GM19438 (cell line): Measurements from ENCODE around the gene SPOUT1.
"Not testable (repeated sequence)": the region's sequence is repeated elsewhere in the genome, so short reads cannot be mapped to it uniquely, and the experiment has no call there.

Experiments
- ATAC-seq: cut with Tn5 transposase; IDR thresholded peaks from one replicate; pipeline ENCODE4 v1.9.1; 2021; ENCODE audit warnings: low read depth; ENCODE audit not compliant: unreplicated experiment

The SPOUT1 gene

DNA sequence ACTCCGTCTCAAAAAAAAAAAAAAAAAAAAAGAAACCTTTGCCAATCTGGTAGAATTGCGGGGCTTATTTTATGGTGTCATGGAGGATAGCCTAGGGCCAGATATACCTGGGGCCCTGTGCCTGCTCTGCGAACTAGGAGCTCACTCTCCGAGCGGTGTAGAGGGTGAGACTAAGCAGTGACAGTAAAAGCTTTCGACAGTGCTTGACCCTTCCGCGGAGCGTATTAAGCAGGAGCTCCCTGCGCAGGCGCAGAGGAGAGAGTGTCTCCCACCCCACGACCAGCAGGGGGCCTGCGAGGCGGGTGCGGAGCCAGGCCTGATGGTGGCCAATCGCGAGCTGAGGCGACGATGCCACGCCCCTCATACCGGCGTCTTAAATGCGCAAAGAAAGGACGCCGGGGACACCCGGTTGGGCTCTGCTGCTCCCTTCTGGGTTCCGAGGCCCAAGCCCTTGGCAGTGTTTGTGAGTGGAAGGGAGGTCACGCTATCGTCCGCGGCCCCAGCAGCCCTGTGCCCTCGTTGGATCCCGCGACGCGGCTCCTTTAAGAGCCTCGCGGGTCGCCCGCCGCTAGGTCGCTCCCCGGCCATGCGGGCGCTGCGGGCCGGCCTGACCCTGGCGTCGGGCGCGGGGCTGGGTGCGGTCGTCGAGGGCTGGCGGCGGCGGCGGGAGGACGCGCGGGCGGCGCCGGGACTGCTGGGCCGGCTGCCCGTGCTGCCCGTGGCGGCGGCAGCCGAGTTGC, 11.3 kb downstream of the SPOUT1 start, which contains the start of gene ENDOG:
TSS of gene ENDOG (plus strand) at position 402 of the 740 bp plus-strand sequence. CDS start at position 587, 185 bp downstream.
- peak; percentile 85 for ATAC-seq

DNA sequence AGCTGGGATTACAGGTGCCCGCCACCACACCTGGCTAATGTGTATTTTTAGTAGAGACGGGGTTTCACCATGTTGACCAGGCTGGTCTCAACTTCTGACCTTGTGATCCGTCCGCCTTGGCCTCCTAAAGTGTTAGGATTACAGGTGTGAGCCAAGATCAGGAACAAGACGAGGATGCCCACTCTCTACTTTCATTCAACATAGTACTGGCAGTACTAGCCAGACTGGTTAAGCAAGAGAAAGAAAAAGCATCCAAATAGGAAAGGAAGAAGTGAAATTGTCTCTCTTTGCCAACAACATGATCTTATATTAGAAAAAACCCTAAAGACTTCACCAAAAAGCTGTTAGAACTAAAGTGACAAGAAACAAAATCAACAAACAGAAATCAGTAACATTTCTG, 18.7 kb downstream of the SPOUT1 start:
- no peak for ATAC-seq

DNA sequence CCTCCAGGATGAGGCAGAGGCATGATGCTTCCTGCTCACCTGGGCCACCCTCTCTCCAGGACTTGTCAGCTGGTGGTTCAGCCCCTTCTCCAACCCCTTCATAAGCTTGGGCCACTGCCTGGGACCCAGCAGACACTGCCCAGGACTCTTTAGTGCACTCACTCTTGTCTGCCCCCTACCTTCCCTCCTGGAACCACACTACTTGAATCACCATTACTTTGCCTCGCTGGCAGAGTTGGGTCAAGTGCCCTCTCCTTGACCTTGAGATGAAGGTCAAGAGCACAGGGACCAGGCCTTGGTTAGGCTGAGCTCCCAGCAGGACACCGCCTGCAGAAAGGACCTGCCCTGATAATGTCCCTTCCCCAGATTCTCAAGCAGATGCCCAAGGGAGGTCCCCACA, 19.8 kb downstream of the SPOUT1 start:
- ATAC-seq: no peak

DNA sequence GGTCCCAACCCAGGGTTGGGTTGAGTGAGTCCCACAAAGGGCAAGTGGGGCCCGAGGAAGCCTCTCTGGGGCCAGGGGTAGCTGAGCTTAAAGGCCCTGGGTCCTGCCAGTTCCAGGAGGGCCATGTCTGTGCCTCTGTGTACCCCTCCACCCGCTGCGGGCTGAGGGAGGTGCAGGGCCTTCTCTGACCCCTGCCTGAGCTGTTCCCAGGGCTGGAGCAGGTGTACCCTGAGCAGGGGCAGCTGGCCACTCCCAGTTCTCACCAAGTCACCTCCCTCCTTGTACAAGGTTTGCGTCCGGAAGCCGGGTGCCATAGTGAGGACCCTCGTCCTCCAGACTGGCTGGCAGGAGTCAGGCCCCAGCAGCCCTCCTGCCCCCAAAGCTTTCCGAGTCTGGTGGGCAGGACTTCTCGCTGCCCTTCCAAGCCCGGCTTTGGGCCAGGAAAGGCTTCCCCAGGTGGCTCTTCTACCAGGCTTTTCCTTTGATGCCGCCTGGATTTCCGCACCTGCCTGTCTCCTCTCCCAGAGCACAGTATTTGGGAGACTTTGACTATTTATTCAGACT, 20.5 kb downstream of the SPOUT1 start:
- ATAC-seq: no peak

DNA sequence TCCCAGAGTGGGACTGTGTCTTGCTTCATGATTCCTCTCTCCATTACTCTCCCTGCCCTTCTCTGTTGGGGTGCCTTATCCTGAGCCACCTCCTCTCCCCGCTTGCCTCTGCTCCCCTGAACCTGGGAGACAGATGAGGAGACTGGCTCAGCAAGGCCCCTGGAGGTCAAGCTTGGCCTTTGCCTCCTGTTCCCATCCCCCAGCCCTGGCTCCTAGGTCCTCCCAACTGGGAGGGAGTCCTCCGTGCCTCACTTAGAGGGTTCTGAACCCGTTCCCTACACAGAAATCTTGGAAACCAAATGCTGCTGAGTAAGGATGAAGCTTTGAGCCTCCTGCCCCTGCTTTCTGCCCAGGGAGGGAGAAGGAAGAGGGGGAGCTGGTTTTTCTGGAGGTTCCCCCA, 21.1 kb downstream of the SPOUT1 start:
- ATAC-seq: no peak

DNA sequence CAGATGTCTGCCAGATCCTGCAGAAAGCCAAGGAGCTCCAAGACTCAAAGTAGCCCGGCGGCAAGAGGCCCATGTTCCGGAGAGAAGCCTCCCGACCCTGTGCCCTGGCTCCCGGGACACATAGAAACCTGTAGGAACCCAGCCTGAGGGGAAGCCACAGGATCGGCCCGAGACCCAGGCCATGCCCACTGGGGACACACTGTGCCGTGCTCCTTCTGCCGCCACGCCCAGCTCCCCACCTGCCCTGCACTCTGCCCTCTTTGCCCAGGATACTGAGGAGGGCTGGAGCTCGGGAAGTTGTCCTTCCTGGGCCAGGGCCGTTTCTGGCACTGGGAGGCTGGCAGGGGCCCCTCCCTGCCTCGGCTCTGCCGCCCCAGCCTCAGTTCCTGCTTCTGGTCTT, 21.8 kb downstream of the SPOUT1 start:
- ATAC-seq: no peak

DNA sequence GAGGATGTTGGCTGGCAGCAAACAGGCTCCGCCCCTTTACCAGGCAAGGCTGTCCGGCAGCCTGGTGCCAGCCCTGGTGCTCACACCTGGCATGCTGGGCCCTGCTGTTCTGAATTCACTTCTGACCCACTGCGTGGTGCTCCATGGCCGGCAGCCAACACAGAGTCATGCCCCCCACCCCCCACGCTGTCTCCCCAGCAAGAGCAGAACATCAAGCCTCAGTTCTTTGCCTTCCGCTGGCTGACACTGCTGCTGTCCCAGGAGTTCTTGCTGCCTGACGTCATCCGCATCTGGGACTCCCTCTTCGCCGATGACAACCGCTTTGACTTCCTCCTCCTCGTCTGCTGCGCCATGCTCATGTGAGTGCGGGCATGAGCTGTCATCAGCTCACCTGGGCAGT, 23.9 kb downstream of the SPOUT1 start:
- no peak for ATAC-seq

DNA sequence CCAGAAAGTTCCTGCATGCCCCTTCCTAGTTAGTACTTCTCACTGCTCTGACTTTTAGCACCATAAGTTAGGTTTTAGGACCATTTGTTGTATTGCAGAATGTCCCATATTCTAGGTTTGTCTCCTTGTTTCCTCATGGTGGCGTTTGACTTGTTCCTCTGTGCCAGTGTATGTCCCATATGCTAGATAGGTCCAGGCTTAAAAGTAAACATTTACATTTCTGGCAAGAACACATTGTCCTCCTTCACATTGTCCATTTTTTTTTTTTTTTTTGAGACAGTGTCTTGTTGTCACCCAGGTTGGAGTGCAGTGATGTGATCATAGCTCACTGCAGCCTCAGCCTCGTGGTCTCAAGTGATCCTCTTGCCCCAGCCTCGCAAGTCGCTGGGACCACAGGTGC, 27.1 kb downstream of the SPOUT1 start:
- ATAC-seq: no peak

DNA sequence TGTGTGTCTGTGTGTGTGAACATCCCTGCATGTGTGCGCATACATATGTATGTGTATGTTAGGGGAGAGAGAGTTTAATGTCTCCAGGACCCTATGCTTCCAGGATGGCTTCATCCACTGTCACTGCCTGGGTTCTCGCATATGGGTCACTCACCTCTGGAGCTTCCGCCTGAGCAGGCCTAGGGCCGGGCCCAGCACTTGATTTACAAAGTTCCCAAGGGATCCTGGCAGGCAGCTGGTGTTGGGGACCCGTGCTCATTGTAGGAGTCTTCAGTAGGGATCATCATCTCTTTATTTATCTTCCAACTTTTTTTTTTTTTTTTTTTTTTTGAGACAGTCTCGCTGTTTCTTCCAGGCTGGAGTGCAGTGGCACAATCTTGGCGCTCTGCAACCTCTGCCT, 29.5 kb downstream of the SPOUT1 start:
- ATAC-seq: no peak

DNA sequence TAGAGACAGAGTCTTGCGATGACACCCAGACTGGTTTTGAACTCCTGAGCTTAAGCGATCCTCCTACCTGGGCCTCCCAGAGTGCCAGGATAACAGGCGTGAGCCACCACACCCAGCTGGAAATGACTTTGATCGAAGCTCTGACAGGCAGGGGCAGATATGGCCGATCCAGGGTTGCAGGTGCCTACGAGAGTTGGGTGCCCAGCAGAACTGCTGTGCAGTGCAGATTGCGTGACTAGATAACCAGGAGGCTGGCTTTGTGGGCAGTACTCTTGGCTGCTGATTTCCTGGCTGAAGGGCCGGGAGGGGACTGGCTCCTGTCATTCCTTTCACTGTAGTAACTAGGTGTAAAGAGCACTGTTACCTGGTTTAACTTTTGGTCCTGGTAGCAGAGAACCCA, 30.7 kb downstream of the SPOUT1 start:
- ATAC-seq: no peak

DNA sequence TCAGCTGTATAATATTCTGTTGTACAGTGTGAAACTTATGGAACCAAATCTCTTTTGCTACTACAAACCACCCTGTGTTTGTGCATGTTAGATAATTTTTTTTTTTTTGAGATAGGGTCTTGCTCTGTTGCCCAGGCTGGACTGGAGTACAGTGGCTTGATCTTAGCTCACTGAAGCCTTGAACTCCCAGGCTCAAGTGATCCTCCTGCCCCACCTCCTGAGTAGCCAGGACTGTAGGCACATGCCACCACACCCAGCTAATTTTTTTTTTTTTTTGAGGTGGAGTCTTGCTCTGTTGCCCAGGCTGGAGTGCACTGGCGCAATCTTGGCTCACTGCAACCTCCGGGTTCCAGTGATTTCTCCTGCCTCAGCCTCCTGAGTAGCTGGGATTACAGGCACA, 34.6 kb downstream of the SPOUT1 start:
- ATAC-seq: not testable (repeated sequence)

DNA sequence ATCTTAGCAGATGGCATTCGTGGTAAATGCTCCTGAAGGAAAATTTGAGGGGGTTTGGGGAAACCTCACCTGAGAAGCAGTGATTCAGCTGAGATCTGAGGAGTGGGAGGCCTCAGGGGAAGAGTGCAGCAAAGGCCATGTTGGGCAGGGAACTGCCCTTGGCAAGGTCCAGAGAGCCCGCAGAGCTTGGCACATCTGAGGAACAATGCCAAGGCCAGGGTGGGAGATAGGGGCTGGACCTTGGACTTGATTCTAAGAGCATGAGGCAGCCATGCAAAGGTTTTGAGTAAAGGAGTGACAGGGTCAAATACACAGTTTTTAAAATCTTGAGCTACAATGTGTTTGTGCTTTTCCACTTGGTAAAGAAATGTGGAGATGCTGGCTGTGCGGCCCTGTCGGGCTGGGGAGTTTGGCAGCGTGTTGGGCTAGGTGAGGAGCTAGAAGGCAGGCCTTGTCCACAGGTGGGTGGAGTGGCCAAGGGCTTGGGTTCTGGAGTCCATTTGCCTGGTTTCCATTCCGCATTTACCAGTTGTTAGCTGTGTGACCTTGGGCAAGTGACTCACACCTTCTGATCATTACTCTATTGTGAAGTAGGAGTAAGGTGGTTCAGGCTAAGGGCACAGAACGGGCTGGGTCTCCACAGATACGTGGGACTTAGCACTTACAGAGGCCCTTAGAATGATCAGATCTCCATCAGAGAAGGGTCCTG, 36.5 kb downstream of the SPOUT1 start:
- no peak for ATAC-seq

DNA sequence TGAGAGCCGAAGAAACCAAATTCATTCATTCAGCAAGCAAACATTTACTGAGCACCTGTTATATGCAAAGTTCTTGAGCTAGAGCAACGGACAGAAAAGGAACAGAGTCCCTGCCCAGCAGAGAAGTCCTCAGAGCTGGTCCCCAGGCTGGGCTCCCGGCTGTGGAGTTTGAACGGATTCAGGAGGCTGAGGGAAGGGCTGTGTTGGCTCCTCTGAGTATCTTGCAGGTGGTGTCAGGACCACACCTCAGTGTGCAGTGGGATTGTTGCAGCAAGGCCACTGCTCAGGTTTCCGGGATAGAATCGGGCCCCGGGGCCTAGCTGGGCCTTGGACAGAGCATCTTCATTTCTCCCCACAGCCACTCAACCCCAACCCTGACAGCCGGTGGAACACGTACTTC, 37.5 kb downstream of the SPOUT1 start:
- no peak for ATAC-seq

DNA sequence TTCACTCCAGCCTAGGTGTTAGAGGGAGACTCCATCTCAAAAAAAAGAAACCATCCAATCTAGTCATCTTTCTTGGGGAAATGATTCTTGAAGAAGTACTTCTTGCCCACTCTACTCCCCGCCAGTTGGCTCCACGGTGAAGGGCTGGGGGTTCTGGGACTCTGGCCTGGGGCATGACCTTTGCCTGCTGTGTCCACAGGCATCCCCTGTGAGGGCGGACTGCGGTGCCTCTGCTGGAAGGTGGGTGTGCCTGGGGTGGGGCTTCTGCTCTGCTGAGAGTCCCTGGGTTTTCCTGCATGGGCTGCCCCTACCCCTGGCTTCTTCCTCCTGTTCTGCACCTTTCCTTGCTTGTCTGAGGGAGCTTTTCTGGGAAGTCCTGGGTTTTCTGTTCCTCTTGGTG, 39.1 kb downstream of the SPOUT1 start:
- no peak for ATAC-seq

DNA sequence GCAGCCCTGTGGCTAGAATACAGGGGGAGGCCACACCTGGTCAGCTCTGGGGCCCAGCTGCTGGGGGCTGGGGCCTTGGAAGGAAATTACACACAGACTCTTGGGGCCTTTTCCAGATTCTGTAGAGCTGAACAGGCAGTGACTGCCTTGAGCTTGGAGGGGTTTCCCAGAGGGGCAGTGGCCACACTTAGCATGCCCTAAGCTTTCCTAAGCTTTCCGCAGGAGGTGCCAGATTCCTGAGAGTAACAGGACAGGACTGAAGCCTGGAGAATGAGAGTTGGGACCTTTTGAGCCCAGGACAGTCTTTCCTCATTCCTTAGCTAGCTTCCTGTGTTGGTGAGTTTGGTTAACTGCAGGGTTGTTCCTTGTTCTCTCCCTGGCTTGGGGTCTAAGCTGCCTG, 41.1 kb downstream of the SPOUT1 start:
- no peak for ATAC-seq

DNA sequence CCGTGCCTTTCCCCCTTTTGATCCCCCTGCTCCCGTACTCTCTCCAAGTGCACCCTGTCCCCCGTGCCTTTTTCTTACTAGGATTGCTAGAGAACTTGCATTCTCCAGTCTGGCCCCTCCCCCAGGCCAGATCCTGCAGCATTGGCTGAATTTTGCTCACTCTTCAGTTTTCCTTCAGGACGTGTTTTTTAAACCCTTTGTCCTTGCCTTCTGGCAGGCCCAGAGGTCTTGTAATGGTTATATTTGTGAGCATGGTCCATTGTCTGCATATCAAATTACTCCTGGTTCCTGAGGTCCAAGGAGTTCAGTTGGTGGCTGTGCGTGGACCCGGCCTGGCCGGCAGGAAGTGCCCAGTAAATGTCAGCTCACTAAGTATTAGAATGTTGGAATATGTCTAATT, 41.9 kb downstream of the SPOUT1 start:
- no peak for ATAC-seq

DNA sequence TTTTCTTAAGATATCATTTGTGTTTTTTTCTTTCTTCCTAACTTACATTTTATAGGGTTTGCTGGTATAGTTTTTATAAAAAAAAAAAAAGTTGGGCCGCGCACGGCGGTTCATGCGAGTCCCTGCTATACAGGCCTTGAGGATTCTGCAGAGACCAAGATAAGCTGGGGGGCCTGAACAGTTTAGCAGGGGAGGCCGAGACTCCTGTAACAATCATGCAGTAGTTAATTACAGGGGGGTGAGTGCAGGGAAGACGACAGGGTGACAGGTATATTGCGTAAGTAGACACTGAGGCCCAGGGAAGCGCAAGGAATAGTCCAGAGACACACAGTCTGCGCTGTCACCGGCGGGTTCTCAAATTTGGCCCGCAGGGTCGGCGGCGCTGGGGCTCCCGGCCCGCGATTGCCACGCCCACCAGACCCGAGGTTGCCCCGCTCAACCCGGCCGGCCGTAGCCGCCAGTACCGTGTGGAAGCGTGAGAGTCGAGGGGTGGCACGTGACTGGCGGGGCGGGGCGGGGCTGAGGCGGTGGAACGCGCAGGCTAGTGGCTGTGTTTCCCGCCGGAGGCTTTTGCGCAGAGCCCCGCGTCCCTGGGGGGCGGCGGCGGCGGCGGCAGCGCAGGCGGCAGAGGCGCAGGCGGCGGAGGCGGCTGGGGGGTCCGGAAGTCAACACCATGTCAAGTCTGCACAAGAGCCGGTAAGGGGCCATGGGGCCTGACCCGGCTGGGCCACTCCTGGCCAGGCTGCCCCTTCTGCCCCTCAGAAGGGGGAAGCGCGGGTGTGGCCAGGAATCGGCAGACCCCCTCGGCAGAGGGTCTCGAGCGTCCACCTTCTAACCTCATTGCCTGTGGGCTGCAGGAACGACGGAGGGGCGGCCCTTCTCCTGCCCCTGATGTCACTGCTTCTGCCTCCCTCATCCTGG, 42.7 kb downstream of the SPOUT1 start, which contains the start of gene TBC1D13:
TSS of gene TBC1D13 (plus strand) at position 573 of the 921 bp plus-strand sequence. CDS start at position 674, 101 bp downstream.
- ATAC-seq: peak; percentile 73

DNA sequence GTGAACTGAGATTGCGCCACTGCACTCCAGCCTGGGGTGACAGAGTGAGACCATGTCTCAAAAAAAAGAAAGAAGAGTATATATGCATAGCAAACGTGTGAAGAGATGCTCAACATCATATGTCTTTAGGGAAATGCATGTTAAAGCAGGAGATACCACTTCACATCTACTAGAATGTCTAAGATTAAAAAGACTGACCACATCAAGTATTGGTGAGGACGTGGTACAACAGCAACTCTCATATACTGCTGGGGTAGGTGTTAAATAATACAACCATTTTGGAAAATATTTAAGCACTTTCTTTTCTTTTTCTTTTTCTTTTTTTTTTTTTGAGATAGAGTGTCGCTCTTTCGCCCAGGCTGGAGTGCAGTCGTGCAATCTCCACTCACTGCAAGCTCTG, 44.2 kb downstream of the SPOUT1 start:
- no peak for ATAC-seq

DNA sequence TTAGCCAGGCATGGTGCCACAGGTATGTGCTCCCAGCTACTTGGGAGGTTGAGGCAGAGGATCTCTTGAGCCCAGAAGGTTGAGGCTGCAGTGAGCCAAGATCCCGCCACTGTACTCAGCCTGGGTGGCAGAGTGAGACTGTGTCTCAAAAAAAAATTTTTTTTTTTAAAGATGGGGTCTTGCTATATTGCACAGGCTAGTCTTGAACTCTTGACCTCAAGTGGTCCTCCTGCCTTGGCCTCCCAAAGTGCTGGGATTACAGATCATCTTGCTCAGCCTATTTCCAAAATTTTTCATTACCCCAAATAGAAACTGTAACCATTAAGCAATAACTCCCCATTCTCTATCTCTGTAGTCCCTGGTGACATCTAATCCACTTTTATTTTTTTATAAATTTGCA, 46.9 kb downstream of the SPOUT1 start:
- no peak for ATAC-seq

DNA sequence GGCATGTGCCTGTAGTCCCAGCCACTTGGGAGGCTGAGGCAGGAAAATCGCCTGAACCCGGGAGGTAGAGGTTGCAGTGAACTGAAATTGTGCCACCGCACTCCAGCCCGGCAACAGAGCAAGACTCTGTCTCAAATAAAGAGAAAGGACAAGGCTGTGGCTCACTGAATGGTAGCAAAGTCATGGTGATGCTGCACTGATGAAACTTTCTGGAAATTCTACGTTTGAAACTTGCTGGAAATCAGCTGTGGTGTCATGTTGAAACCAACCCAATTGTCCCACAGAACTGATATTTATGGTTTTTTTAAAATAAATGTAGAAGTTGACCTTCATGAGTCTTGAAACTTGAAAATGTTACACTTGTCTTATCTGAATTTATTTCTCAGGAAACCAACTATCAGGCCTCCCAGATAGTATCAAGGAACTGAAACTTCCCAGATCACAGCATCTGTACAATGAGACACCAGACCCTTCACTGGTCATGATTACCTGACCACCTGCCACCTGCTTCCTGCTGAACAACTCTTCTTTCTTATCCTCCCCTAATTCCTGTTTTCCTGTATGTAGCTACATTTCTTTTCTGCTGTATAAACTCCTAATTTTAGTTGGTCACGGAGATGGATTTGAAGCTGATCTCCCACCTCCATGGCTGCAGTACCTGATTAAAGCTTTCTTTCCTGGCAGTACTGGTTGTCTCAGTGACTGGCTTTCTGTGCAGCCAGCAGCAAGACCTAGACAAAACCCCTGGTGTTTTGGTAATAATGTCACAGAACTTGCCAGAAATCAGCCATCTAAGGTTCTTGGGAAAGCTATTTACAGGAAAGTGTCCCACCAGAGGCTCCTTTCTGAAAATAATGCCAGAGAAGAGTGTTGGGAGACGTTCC, 48.2 kb downstream of the SPOUT1 start:
- ATAC-seq: no peak
